ENCODE data around the gene ERCC5. TPM values are rescaled to one million over a fixed set of nuclear protein-coding genes. Genes with fewer than 3 reads are reported as not detected.
A peak's percentile ranks its signal among the peaks of the same experiment; 100 is the strongest.

ERCC5 gene
- total RNA-seq, 3 donors from 2014 or later, result 58.6 to 85.0 (median 62.7) TPM

- H3K36me3 ChIP-seq (ENCODE audit: low read depth), result no peaks in the 10 kb centered on the region
- no peak for DNase-seq
- no peak overlapping the region for H3K4me3 ChIP-seq
- intact Hi-C loops (cut with DNase I, micrococcal nuclease), result loop anchor here in 1 of 2 donors (10.0 kb wide), 1 partner anchor 268 kb away; no protein-coding TSS in a partner anchor
- TF ChIP-seq, protein P1, sequence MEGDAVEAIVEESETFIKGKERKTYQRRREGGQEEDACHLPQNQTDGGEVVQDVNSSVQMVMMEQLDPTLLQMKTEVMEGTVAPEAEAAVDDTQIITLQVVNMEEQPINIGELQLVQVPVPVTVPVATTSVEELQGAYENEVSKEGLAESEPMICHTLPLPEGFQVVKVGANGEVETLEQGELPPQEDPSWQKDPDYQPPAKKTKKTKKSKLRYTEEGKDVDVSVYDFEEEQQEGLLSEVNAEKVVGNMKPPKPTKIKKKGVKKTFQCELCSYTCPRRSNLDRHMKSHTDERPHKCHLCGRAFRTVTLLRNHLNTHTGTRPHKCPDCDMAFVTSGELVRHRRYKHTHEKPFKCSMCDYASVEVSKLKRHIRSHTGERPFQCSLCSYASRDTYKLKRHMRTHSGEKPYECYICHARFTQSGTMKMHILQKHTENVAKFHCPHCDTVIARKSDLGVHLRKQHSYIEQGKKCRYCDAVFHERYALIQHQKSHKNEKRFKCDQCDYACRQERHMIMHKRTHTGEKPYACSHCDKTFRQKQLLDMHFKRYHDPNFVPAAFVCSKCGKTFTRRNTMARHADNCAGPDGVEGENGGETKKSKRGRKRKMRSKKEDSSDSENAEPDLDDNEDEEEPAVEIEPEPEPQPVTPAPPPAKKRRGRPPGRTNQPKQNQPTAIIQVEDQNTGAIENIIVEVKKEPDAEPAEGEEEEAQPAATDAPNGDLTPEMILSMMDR (IDR thresholded peaks at IDR 0.05), result no peak
- peaks cover 14% of the 10 kb centered on the region for H3K4me1 ChIP-seq (ENCODE audit: low read depth)
- no peak for ATAC-seq
- H3K9me3 ChIP-seq, result no peaks in the 10 kb centered on the region
Observed at GRCh38 chr13:102852556-102852955, 6.7 kb downstream of the ERCC5 start.

DNA sequence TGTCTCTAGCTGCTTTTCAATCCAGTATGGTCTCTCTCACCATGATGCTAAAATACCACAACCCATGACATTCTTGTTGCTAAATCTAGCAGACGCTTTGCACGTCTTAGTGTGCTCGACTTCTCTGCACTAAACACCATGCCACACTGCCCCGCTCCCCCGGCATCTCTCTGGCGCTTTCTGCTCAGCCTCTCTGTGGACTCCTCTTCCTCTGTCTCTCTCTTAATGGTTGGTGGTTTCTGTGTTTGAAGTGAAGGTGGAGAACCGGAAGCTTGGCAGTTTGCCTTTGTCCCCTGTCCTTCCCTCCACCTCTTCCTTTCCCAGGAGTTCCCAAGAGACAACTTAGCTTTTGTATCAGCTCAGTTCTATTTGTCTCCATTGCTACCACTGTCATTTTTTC is 8.8 kb downstream of the ERCC5 start:
- intact Hi-C loops (cut with DNase I, micrococcal nuclease), result loop anchor here in 1 of 2 donors (10.0 kb wide), 1 partner anchor 270 kb away; no protein-coding TSS in a partner anchor
- peaks cover 10% of the 10 kb centered on the region for H3K36me3 ChIP-seq (ENCODE audit: low read depth)
- DNase-seq, result peak in 1 of 3 donors; percentile 22
- no peak overlapping the region for H3K4me3 ChIP-seq
- H3K9me3 ChIP-seq, result no peaks in the 10 kb centered on the region
- peak; percentile 34 for ATAC-seq
- TF ChIP-seq, protein P1 (IDR thresholded peaks at IDR 0.05), result no peak
- peaks cover 3% of the 10 kb centered on the region for H3K4me1 ChIP-seq (ENCODE audit: low read depth)

- Histone ChIP-seq H3K4me3 (no peak overlapping the region), H3K9me3 (no peaks in the 10 kb centered on the region), H3K4me1 (ENCODE audit: low read depth) (no peaks in the 10 kb centered on the region), H3K36me3 (ENCODE audit: low read depth) (peaks cover 10% of the 10 kb centered on the region)
- TF ChIP-seq, protein P1 (IDR thresholded peaks at IDR 0.05), result no peak
- peak in 2 of 3 donors; percentile 31 to 35 for DNase-seq
- intact Hi-C loops (cut with DNase I, micrococcal nuclease), result loop anchor here in 1 of 2 donors (10.0 kb wide), 1 partner anchor 272 kb away; no protein-coding TSS in a partner anchor
- ATAC-seq, result peak; percentile 50
Observed at GRCh38 chr13:102856557-102856956, 10.7 kb downstream of the ERCC5 start.

- no peaks in the 10 kb centered on the region for H3K9me3 ChIP-seq
- TF ChIP-seq, protein P1 (IDR thresholded peaks at IDR 0.05), result no peak
- DNase-seq, result no peak
- no peaks in the 10 kb centered on the region for H3K4me1 ChIP-seq (ENCODE audit: low read depth)
- H3K4me3 ChIP-seq, result no peak overlapping the region
- peaks cover 28% of the 10 kb centered on the region for H3K36me3 ChIP-seq (ENCODE audit: low read depth)
- no peak for ATAC-seq
- intact Hi-C loops (cut with DNase I, micrococcal nuclease), result no loop called here
Observed at GRCh38 chr13:102862624-102863210, 16.9 kb downstream of the ERCC5 start.

- ATAC-seq (no peak), DNase-seq (no peak)
Observed at GRCh38 chr13:102863590-102863989, 17.8 kb downstream of the ERCC5 start.

More at GRCh38 chr13:102863590-102863989, 17.8 kb downstream of the ERCC5 start:
- TF ChIP-seq, protein P1 (IDR thresholded peaks at IDR 0.05), result no peak
- Histone ChIP-seq H3K4me1 (ENCODE audit: low read depth) (no peaks in the 10 kb centered on the region), H3K4me3 (no peak overlapping the region), H3K9me3 (no peaks in the 10 kb centered on the region), H3K36me3 (ENCODE audit: low read depth) (peaks cover 27% of the 10 kb centered on the region)
- intact Hi-C loops (cut with DNase I, micrococcal nuclease), result no loop called here
